ENCODE results near the gene CHST15. TPM values are rescaled to one million over a fixed set of nuclear protein-coding genes. Genes with fewer than 3 reads are reported as not detected.
A peak's percentile ranks its signal among the peaks of the same experiment; 100 is the strongest.

The CHST15 gene
- total and polyA plus RNA-seq, 2 of the 13 experiments (the other 11 are each of a cell fraction or from before 2014, with no cell fraction given), result 1.4 to 94.7 TPM

GRCh38 chr10:124063750-124064603 lies 29.4 kb downstream of the CHST15 start (continued):
- TF ChIP-seq SMARCE1 (IDR thresholded peaks at IDR 0.05; ENCODE audit: borderline replicate concordance) (no peak), ZNF546 (CRISPR knock-in tag; conservative IDR thresholded peaks at IDR 0.05) (no peak), FOXP1 (IDR thresholded peaks at IDR 0.05) (no peak), FOXP1 (CRISPR knock-in tag; IDR thresholded peaks at IDR 0.05) (no peak), CCDC6 (CRISPR knock-in tag; IDR thresholded peaks at IDR 0.05) (no peak), ZNF678 (CRISPR knock-in tag; IDR thresholded peaks at IDR 0.05) (no peak), ZNF33B (CRISPR knock-in tag; IDR thresholded peaks at IDR 0.05) (no peak), SAP130 (CRISPR knock-in tag; IDR thresholded peaks at IDR 0.05; ENCODE audit: low read depth) (peak; percentile 29; the same call in 1 of the 2 replicates), THAP9 (CRISPR knock-in tag; IDR thresholded peaks at IDR 0.05; ENCODE audit: borderline replicate concordance) (no peak), RFX5 (IDR thresholded peaks at IDR 0.05; ENCODE audit: low read depth, low read length) (no peak), RFXANK (CRISPR knock-in tag; IDR thresholded peaks at IDR 0.05) (no peak), NFKBIZ (CRISPR knock-in tag; IDR thresholded peaks at IDR 0.05) (no peak), ZNF513 (CRISPR knock-in tag; conservative IDR thresholded peaks at IDR 0.05) (no peak), ZNF609 (CRISPR knock-in tag; IDR thresholded peaks at IDR 0.05; ENCODE audit: borderline replicate concordance) (0 out of 2 replicates have a peak, but pooled peaks have one; percentile 32), ZNF891 (CRISPR knock-in tag; IDR thresholded peaks at IDR 0.05) (no peak), REST (IDR thresholded peaks at IDR 0.05; ENCODE audit: borderline replicate concordance in 1 of 2, low read depth in 1 of 2, low read length in 2 of 2) (no peak), TP53 (CRISPR knock-in tag; conservative IDR thresholded peaks at IDR 0.05) (no peak)

Data from HepG2 (cell line).